ENCODE results near the gene CA7. TPM values are rescaled to one million over a fixed set of nuclear protein-coding genes. Genes with fewer than 3 reads are reported as not detected.
A peak's percentile ranks its signal among the peaks of the same experiment; 100 is the strongest.

The CA7 gene
- total RNA-seq, 1 donor from 2014 or later: not detected

DNA sequence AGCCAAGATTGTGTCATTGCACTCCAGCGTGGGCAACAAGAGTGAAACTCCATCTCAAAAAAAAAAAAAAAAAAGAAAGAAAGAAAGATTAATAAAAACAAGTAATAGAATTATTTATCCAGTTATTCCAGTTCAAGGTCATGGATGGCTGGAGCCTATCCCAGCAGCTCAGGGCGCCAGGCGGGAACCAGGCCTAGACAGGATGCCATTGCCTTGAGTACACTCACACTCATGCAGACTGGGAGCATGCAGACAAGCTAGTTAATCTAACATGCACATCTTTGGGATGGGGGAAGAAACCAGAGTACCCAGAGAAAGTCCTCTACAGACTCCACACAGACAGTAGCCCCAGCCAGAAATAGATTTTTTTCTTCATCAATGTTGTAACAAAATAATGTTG lies 54.0 kb downstream of the CA7 start:
- no peaks in the 10 kb centered on the region for H3K36me3 Mint-ChIP-seq (ENCODE audit: low read depth)
- no peak for DNase-seq (ENCODE audit: low read depth, low spot score)
- no peak overlapping the region for H3K27ac Mint-ChIP-seq (ENCODE audit: unreplicated experiment)
- TF ChIP-seq, protein P1, sequence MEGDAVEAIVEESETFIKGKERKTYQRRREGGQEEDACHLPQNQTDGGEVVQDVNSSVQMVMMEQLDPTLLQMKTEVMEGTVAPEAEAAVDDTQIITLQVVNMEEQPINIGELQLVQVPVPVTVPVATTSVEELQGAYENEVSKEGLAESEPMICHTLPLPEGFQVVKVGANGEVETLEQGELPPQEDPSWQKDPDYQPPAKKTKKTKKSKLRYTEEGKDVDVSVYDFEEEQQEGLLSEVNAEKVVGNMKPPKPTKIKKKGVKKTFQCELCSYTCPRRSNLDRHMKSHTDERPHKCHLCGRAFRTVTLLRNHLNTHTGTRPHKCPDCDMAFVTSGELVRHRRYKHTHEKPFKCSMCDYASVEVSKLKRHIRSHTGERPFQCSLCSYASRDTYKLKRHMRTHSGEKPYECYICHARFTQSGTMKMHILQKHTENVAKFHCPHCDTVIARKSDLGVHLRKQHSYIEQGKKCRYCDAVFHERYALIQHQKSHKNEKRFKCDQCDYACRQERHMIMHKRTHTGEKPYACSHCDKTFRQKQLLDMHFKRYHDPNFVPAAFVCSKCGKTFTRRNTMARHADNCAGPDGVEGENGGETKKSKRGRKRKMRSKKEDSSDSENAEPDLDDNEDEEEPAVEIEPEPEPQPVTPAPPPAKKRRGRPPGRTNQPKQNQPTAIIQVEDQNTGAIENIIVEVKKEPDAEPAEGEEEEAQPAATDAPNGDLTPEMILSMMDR (conservative IDR thresholded peaks at IDR 0.05): no peak
- H3K4me1 Mint-ChIP-seq: peaks cover 7% of the 10 kb centered on the region
- H3K27me3 Mint-ChIP-seq (ENCODE audit: low read depth): no peaks in the 10 kb centered on the region
- no peaks in the 10 kb centered on the region for H3K9me3 Mint-ChIP-seq
- H3K4me3 Mint-ChIP-seq: no peak overlapping the region

DNA sequence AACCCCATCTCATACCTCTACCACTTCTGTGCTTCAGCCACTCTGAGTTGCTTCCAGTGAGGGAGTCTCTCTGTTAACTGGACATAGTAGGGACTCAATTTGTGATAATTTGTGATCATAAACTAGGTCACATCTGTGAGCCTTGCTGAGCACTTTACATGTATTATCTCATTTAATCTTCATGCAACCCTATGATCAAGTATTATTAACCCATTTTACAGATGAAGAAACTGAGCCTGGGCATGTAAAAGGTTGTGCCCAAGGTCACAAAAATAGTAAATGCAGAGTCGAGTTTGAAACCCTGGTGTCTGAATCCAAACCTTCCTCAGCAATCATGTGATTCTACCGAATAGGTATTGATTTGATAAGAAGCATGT lies 54.7 kb downstream of the CA7 start:
- Mint-ChIP-seq H3K4me3 (no peak overlapping the region), H3K9me3 (no peaks in the 10 kb centered on the region), H3K27ac (ENCODE audit: unreplicated experiment) (no peak overlapping the region), H3K4me1 (peaks cover 7% of the 10 kb centered on the region), H3K36me3 (ENCODE audit: low read depth) (no peaks in the 10 kb centered on the region), H3K27me3 (ENCODE audit: low read depth) (no peaks in the 10 kb centered on the region)
- TF ChIP-seq, protein P1 (conservative IDR thresholded peaks at IDR 0.05): no peak
- no peak for DNase-seq (ENCODE audit: low read depth, low spot score)

DNA sequence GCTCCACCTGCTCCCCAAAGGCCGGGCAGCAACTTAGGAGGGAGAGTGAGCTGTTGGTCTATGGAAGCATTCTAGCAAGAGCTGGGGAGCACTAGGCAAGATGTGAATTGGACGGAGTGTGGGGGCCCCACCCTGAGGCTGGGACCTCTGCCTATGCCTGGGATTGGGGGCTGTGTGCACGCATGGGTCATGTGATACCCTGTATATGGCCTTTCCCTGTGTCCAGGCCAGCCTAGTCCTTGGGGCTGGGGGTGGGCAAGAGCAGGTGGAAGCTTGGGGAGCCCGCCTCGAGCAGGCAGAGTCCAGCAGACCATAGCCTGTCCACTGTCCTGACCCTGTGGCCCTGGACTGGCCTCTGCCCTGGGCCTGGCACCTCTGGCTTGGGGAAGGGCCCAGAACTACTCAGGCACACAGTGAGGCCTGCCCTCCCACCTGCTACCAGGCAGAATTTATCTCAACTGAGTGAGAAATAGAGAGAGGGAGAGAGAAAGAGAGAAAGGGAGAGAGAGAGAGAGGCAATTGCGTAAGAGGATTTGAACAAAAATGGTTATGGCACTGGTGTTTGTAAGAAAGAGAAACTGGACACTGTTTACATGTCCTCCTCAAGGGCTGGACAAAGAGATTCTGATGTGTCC lies 55.2 kb downstream of the CA7 start:
- Mint-ChIP-seq H3K27me3 (ENCODE audit: low read depth) (no peaks in the 10 kb centered on the region), H3K4me1 (peaks cover 7% of the 10 kb centered on the region), H3K4me3 (no peak overlapping the region), H3K9me3 (no peaks in the 10 kb centered on the region), H3K36me3 (ENCODE audit: low read depth) (no peaks in the 10 kb centered on the region), H3K27ac (ENCODE audit: unreplicated experiment) (peak overlapping the region; percentile 4)
- TF ChIP-seq, protein P1 (conservative IDR thresholded peaks at IDR 0.05): no peak
- DNase-seq (ENCODE audit: low read depth, low spot score): no peak

DNA sequence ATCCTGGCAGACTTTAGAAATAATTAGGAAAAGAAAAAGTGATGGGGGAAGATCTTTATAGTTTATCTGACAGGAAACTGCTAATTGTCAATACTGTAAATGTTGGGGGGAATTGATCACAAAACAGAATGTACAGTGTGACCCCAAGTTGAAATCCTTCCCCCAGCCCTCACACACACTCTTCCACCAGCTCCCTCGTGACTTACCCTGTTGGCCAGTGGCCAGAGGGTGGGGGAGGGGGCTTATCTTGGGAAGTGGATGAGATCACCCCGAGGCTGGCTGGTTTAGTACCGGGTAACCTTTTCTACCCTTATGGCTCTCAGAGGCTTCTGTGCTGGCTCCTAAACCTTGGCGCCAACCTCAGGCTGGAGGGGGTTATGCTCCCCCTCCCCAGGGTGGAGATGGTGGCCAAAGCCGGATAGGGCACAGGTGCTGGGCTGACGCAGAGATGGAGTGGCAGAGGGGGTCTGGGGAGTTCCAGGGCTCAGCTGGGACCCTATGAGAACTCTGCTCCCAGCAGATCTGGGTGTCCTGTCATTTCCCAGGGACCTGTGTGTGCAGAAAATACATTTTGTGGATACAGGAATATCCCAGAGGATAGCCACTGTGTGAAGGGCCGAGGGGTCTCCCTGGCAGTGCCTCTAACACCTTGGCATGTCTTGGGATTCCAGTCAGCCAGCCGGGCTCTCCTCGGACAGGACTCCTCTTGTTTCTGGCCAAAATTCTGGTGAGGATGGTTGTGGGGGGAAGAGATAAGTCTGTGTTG lies 55.9 kb downstream of the CA7 start:
- TF ChIP-seq, protein P1 (conservative IDR thresholded peaks at IDR 0.05): no peak
- H3K4me3 Mint-ChIP-seq: no peak overlapping the region

DNA sequence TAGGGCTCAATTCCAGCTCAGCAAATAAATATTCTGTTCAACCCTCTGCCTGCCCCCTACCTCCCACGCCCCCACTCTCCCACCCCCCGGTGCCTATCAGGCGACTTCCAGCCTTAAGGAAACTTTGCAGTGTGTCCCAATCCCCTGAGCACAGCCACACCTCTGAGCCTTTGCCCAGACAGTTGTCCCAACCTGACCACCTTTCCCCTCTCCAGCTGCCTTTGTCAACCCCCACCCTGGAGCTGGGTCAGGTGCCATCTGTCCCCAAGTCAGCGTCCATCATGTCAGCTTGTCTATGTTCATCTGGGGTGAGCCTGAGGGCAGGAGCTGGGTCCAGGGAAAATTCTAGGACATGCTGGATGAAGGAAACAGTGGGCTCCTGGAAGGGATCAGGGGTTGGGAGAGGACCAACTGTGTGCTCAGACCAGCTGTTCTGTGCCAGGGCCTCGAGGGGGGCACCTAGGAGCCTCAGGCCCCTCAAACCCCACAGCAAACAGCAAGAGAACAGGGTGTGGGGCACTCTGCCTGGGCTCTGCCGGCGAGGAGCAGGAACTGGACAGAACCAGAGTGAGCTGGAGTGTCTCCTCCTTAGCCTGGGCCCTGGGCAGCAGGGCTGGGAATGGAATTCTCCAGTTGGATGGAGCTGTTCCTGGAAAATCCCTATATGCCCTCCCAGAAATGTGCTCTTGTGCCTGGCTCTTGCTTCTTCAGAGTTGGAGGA lies 56.7 kb downstream of the CA7 start:
- Mint-ChIP-seq H3K4me3 (no peak overlapping the region), H3K27ac (ENCODE audit: unreplicated experiment) (no peak overlapping the region), H3K9me3 (no peaks in the 10 kb centered on the region), H3K4me1 (peaks cover 7% of the 10 kb centered on the region), H3K36me3 (ENCODE audit: low read depth) (no peaks in the 10 kb centered on the region), H3K27me3 (ENCODE audit: low read depth) (no peaks in the 10 kb centered on the region)
- no peak for DNase-seq (ENCODE audit: low read depth, low spot score)
- TF ChIP-seq, protein P1 (conservative IDR thresholded peaks at IDR 0.05): no peak

More for the DNA sequence above, 55.9 kb downstream of the CA7 start:
- H3K27ac Mint-ChIP-seq (ENCODE audit: unreplicated experiment): peak overlapping the region; percentile 87
- peaks cover 7% of the 10 kb centered on the region for H3K4me1 Mint-ChIP-seq
- no peaks in the 10 kb centered on the region for H3K27me3 Mint-ChIP-seq (ENCODE audit: low read depth)
- H3K9me3 Mint-ChIP-seq: no peaks in the 10 kb centered on the region
- no peak for DNase-seq (ENCODE audit: low read depth, low spot score)
- no peaks in the 10 kb centered on the region for H3K36me3 Mint-ChIP-seq (ENCODE audit: low read depth)

Data from neural crest cell (in vitro differentiated cells).